Activated CD4-positive, alpha-beta T cell treated with anti-CD3 and anti-CD28 coated beads, Interleukin-2, amount 10 ng/mL, durations not matched to agents 24 days and 14 days (primary cell): ENCODE measurements around the gene ARL5A. TPM values are rescaled to one million over a fixed set of nuclear protein-coding genes. Genes with fewer than 3 reads are reported as not detected.

Source experiments
- DNase-seq: peaks from one replicate; pipeline ENCODE4 v3.0.0; 2022
- H3K27ac Mint-ChIP-seq: one replicate; pipeline ENCODE4 v1.8.0; 2022; ENCODE audit warnings: mild to moderate bottlenecking, mixed read lengths
- H3K27me3 Mint-ChIP-seq: one replicate; pipeline ENCODE4 v1.8.0; 2022; ENCODE audit warnings: mixed read lengths
- H3K36me3 Mint-ChIP-seq: one replicate; pipeline ENCODE4 v1.8.0; 2022; ENCODE audit warnings: low read depth, mild to moderate bottlenecking, mixed read lengths
- H3K4me1 Mint-ChIP-seq: one replicate; pipeline ENCODE4 v1.8.0; 2021; ENCODE audit warnings: mixed read lengths
- H3K4me3 Mint-ChIP-seq: one replicate; pipeline ENCODE4 v1.8.0; 2022; ENCODE audit warnings: mild to moderate bottlenecking, moderate library complexity, mixed read lengths
- H3K9me3 Mint-ChIP-seq: one replicate; pipeline ENCODE4 v1.8.0; 2021; ENCODE audit warnings: mixed read lengths
- intact Hi-C: fragments of 100-400 bp; cut with micrococcal nuclease; formaldehyde crosslinking; loops from one replicate; pipeline ENCODE4 v1.15.1; 2023
- total RNA-seq: library from RNA; stranded (reverse); gene quantifications from 2 replicates; pipeline ENCODE4 v1.2.3, GENCODE V29; 2022

The ARL5A gene
- total RNA-seq, 1 donor from 2014 or later = 79.5 TPM

- H3K27ac Mint-ChIP-seq = no peak overlapping the region
- peak; percentile 30 for DNase-seq
- H3K4me1 Mint-ChIP-seq = peaks cover 2% of the 10 kb centered on the region
- H3K9me3 Mint-ChIP-seq = no peaks in the 10 kb centered on the region
- H3K27me3 Mint-ChIP-seq = no peaks in the 10 kb centered on the region
- H3K36me3 Mint-ChIP-seq = peaks cover 54% of the 10 kb centered on the region
- intact Hi-C loops = no loop called here
- no peak overlapping the region for H3K4me3 Mint-ChIP-seq
These were observed 47.3 kb downstream of the ARL5A start for GRCh38 chr2:151780938-151781337.

- Mint-ChIP-seq H3K4me1 (no peaks in the 10 kb centered on the region), H3K27ac (no peak overlapping the region), H3K27me3 (no peaks in the 10 kb centered on the region), H3K9me3 (no peaks in the 10 kb centered on the region), H3K36me3 (peaks cover 47% of the 10 kb centered on the region), H3K4me3 (no peak overlapping the region)
- intact Hi-C loops = no loop called here
- DNase-seq = peak; percentile 14
These were observed 50.3 kb downstream of the ARL5A start for GRCh38 chr2:151777935-151778334.

- no peak for DNase-seq
- intact Hi-C loops = no loop called here
- no peaks in the 10 kb centered on the region for H3K4me1 Mint-ChIP-seq
- H3K36me3 Mint-ChIP-seq = peaks cover 43% of the 10 kb centered on the region
- no peaks in the 10 kb centered on the region for H3K9me3 Mint-ChIP-seq
- H3K27me3 Mint-ChIP-seq = no peaks in the 10 kb centered on the region
- no peak overlapping the region for H3K4me3 Mint-ChIP-seq
- no peak overlapping the region for H3K27ac Mint-ChIP-seq
These were observed 50.7 kb downstream of the ARL5A start for GRCh38 chr2:151777487-151777886.

- H3K4me1 Mint-ChIP-seq = no peaks in the 10 kb centered on the region
- H3K9me3 Mint-ChIP-seq = no peaks in the 10 kb centered on the region
- no peak overlapping the region for H3K4me3 Mint-ChIP-seq
- no peaks in the 10 kb centered on the region for H3K27me3 Mint-ChIP-seq
- peak; percentile 35 for DNase-seq
- H3K27ac Mint-ChIP-seq = no peak overlapping the region
- intact Hi-C loops = no loop called here
- peaks cover 40% of the 10 kb centered on the region for H3K36me3 Mint-ChIP-seq
These were observed 51.9 kb downstream of the ARL5A start for GRCh38 chr2:151776367-151776766.

GRCh38 chr2:151775057-151775740 is 53.0 kb downstream of the ARL5A start:
- intact Hi-C loops = no loop called here
- peak; percentile 37 for DNase-seq
- Mint-ChIP-seq H3K36me3 (peaks cover 36% of the 10 kb centered on the region), H3K4me3 (no peak overlapping the region), H3K9me3 (no peaks in the 10 kb centered on the region), H3K4me1 (no peaks in the 10 kb centered on the region), H3K27ac (no peak overlapping the region), H3K27me3 (no peaks in the 10 kb centered on the region)

GRCh38 chr2:151774506-151774905 is 53.7 kb downstream of the ARL5A start:
- H3K27ac Mint-ChIP-seq = no peak overlapping the region
- intact Hi-C loops = no loop called here
- peaks cover 29% of the 10 kb centered on the region for H3K36me3 Mint-ChIP-seq
- DNase-seq = no peak
- H3K4me1 Mint-ChIP-seq = no peaks in the 10 kb centered on the region
- H3K9me3 Mint-ChIP-seq = no peaks in the 10 kb centered on the region
- no peaks in the 10 kb centered on the region for H3K27me3 Mint-ChIP-seq
- H3K4me3 Mint-ChIP-seq = no peak overlapping the region

GRCh38 chr2:151771599-151772358 is 56.4 kb downstream of the ARL5A start:
- Mint-ChIP-seq H3K27ac (no peak overlapping the region), H3K27me3 (no peaks in the 10 kb centered on the region), H3K9me3 (no peaks in the 10 kb centered on the region), H3K36me3 (peaks cover 10% of the 10 kb centered on the region), H3K4me1 (peaks cover 5% of the 10 kb centered on the region), H3K4me3 (no peak overlapping the region)
- intact Hi-C loops = no loop called here
- peak; percentile 46 for DNase-seq

GRCh38 chr2:151770995-151771394 is 57.2 kb downstream of the ARL5A start:
- no peaks in the 10 kb centered on the region for H3K27me3 Mint-ChIP-seq
- H3K4me3 Mint-ChIP-seq = no peak overlapping the region
- no peak overlapping the region for H3K27ac Mint-ChIP-seq
- intact Hi-C loops = no loop called here
- H3K4me1 Mint-ChIP-seq = peaks cover 9% of the 10 kb centered on the region
- H3K36me3 Mint-ChIP-seq = peaks cover 4% of the 10 kb centered on the region
- DNase-seq = peak; percentile 29
- H3K9me3 Mint-ChIP-seq = no peaks in the 10 kb centered on the region

GRCh38 chr2:151769606-151770005 is 58.6 kb downstream of the ARL5A start:
- H3K4me3 Mint-ChIP-seq = no peak overlapping the region
- no peaks in the 10 kb centered on the region for H3K27me3 Mint-ChIP-seq
- DNase-seq = peak; percentile 40
- intact Hi-C loops = no loop called here
- no peaks in the 10 kb centered on the region for H3K36me3 Mint-ChIP-seq
- no peaks in the 10 kb centered on the region for H3K9me3 Mint-ChIP-seq
- H3K27ac Mint-ChIP-seq = no peak overlapping the region
- peaks cover 11% of the 10 kb centered on the region for H3K4me1 Mint-ChIP-seq

GRCh38 chr2:151767536-151767935 is 60.7 kb downstream of the ARL5A start:
- Mint-ChIP-seq H3K4me3 (no peak overlapping the region), H3K4me1 (peaks cover 11% of the 10 kb centered on the region), H3K27ac (no peak overlapping the region), H3K9me3 (no peaks in the 10 kb centered on the region), H3K27me3 (no peaks in the 10 kb centered on the region), H3K36me3 (no peaks in the 10 kb centered on the region)
- intact Hi-C loops = no loop called here
- DNase-seq = no peak

- Mint-ChIP-seq H3K27ac (no peak overlapping the region), H3K27me3 (no peaks in the 10 kb centered on the region), H3K36me3 (no peaks in the 10 kb centered on the region), H3K4me1 (peaks cover 11% of the 10 kb centered on the region), H3K4me3 (no peak overlapping the region), H3K9me3 (no peaks in the 10 kb centered on the region)
- intact Hi-C loops = no loop called here
- no peak for DNase-seq
These were observed 61.6 kb downstream of the ARL5A start for GRCh38 chr2:151766437-151767153.

GRCh38 chr2:151765760-151766410 is 62.3 kb downstream of the ARL5A start:
- intact Hi-C loops = no loop called here
- Mint-ChIP-seq H3K9me3 (no peaks in the 10 kb centered on the region), H3K27me3 (no peaks in the 10 kb centered on the region), H3K27ac (no peak overlapping the region), H3K4me1 (peaks cover 11% of the 10 kb centered on the region), H3K4me3 (no peak overlapping the region), H3K36me3 (no peaks in the 10 kb centered on the region)
- DNase-seq = peak; percentile 44

GRCh38 chr2:151762694-151763093 is 65.5 kb downstream of the ARL5A start:
- Mint-ChIP-seq H3K9me3 (no peaks in the 10 kb centered on the region), H3K27ac (no peak overlapping the region)
- DNase-seq = no peak

GRCh38 chr2:151761687-151762086 is 66.5 kb downstream of the ARL5A start:
- DNase-seq = no peak
- H3K27me3 Mint-ChIP-seq = no peaks in the 10 kb centered on the region
- H3K9me3 Mint-ChIP-seq = no peaks in the 10 kb centered on the region
- no peak overlapping the region for H3K4me3 Mint-ChIP-seq
- peaks cover 7% of the 10 kb centered on the region for H3K4me1 Mint-ChIP-seq
- H3K36me3 Mint-ChIP-seq = no peaks in the 10 kb centered on the region
- intact Hi-C loops = no loop called here
- no peak overlapping the region for H3K27ac Mint-ChIP-seq

More at GRCh38 chr2:151762694-151763093, 65.5 kb downstream of the ARL5A start:
- intact Hi-C loops = no loop called here
- H3K4me1 Mint-ChIP-seq = peaks cover 11% of the 10 kb centered on the region
- no peaks in the 10 kb centered on the region for H3K36me3 Mint-ChIP-seq
- no peak overlapping the region for H3K4me3 Mint-ChIP-seq
- H3K27me3 Mint-ChIP-seq = no peaks in the 10 kb centered on the region
